H1 (cell line): ENCODE results near the gene PTGDS. TPM values are rescaled to one million over a fixed set of nuclear protein-coding genes. Genes with fewer than 3 reads are reported as not detected.

ENCODE experiments used
- CTCF ChIA-PET: fragments of 300-600 bp; sonication (Branson Sonifier 250); formaldehyde crosslinking; loops from one replicate; lab custom pipeline; 2021; ENCODE audit not compliant: partially characterized antibody; lab: Charles Lee
- POLR2A ChIA-PET: fragments of 300-600 bp; sonication (Branson Sonifier 250); formaldehyde crosslinking; loops from one replicate; lab custom pipeline; 2021; ENCODE audit warnings: inconsistent platforms; ENCODE audit not compliant: partially characterized antibody; lab: Charles Lee
- DNase-seq, 2 experiments: peaks; one replicate each; pipeline versions ENCODE4 v3.0.0 to v3.0.0-alpha.2; 2010 to 2022; ENCODE audit warnings: low spot score in 2 of 2, low read depth in 1 of 2, mixed read lengths in 1 of 2
- FAIRE-seq: peaks from 2 replicates; lab custom pipeline; 2011; peaks lifted over from hg19 to GRCh38; lab: Jason Lieb, UNC
- H2AFZ ChIP-seq: 2 replicates; pipeline ENCODE4 v1.8.1; 2012; ENCODE audit warnings: low read length, inconsistent platforms
- H2AK5ac ChIP-seq: 2 replicates; pipeline ENCODE4 v1.6.1; 2013; ENCODE audit warnings: low read depth, low read length
- H2BK120ac ChIP-seq: replicated peaks from 2 replicates; pipeline ENCODE3; 2013; ENCODE audit warnings: low read depth, low read length, inconsistent platforms
- H2BK12ac ChIP-seq: 2 replicates; pipeline ENCODE4 v1.6.1; 2013; ENCODE audit warnings: low read depth, low read length
- H2BK15ac ChIP-seq: 2 replicates; pipeline ENCODE4 v1.6.1; 2013; ENCODE audit warnings: low read length
- H2BK20ac ChIP-seq: 2 replicates; pipeline ENCODE4 v1.6.1; 2013; ENCODE audit warnings: low read length
- H2BK5ac ChIP-seq: 2 replicates; pipeline ENCODE4 v1.6.1; 2013; ENCODE audit warnings: low read depth, low read length
- H3K14ac ChIP-seq: 2 replicates; pipeline ENCODE4 v1.6.1; 2013; ENCODE audit warnings: inconsistent platforms; ENCODE audit not compliant: insufficient read length
- H3K18ac ChIP-seq: 2 replicates; pipeline ENCODE4 v1.6.1; 2013; ENCODE audit warnings: low read length; ENCODE audit errors: extremely low read depth
- H3K23ac ChIP-seq: 2 replicates; pipeline ENCODE4 v1.6.1; 2013; ENCODE audit warnings: inconsistent platforms; ENCODE audit not compliant: insufficient read length
- H3K23me2 ChIP-seq: 2 replicates; pipeline ENCODE4 v1.6.1; 2013; ENCODE audit warnings: low read depth, low read length
- H3K27ac ChIP-seq: 2 replicates; pipeline ENCODE4 v1.6.1; 2011; ENCODE audit warnings: low read depth, low read length, inconsistent platforms
- H3K27me3 ChIP-seq, 4 experiments: replicated peaks in 1 of 4; 1 replicate in 1 of 4; 2 replicates in 3 of 4; pipeline versions ENCODE4 v1.6.1 to v1.8.1; 2011 to 2013; ENCODE audit warnings: low read length in 3 of 4, mild to moderate bottlenecking in 3 of 4, inconsistent platforms in 2 of 4, mixed read lengths in 2 of 4, moderate library complexity in 1 of 4; ENCODE audit not compliant: control insufficient read depth in 3 of 4, insufficient read depth in 3 of 4; ENCODE audit errors: extremely low read depth in 1 of 4
- H3K36me3 ChIP-seq, 4 experiments: 2 replicates each; pipeline versions ENCODE4 v1.6.1 to v1.8.1; 2011 to 2013; ENCODE audit warnings: mild to moderate bottlenecking in 4 of 4, low read length in 3 of 4, moderate library complexity in 2 of 4, control low read depth in 1 of 4, inconsistent platforms in 1 of 4; ENCODE audit not compliant: insufficient read depth in 4 of 4, control insufficient read depth in 2 of 4
- H3K4ac ChIP-seq: replicated peaks from 2 replicates; pipeline ENCODE3; 2013; ENCODE audit warnings: low read length, low read depth, mixed read lengths, inconsistent platforms; ENCODE audit not compliant: insufficient read length
- H3K4me1 ChIP-seq, 4 experiments: replicated peaks in 1 of 4; 1 replicate in 1 of 4; 2 replicates in 3 of 4; pipeline versions ENCODE4 v1.6.1 to v1.8.1; 2011 to 2013; ENCODE audit warnings: low read length in 3 of 4, inconsistent platforms in 2 of 4, mixed read lengths in 1 of 4; ENCODE audit not compliant: insufficient read depth in 4 of 4, control insufficient read depth in 3 of 4
- H3K4me2 ChIP-seq, 2 experiments: 2 replicates each; pipeline versions ENCODE4 v1.6.1 to v1.8.1; 2011 to 2013; ENCODE audit warnings: low read depth in 2 of 2, low read length in 2 of 2, control low read depth in 1 of 2, inconsistent platforms in 1 of 2, mild to moderate bottlenecking in 1 of 2; ENCODE audit not compliant: insufficient read depth in 1 of 2
- H3K4me3 ChIP-seq, 4 experiments: fragments of 200-600, 300-600 bp in 1 of 4; sonication (generic), shearing (Covaris generic), sonication (Bioruptor Twin) in 1 of 4; 2 replicates each; pipeline versions ENCODE4 v1.5.1 to v1.8.1; 2011 to 2016; ENCODE audit warnings: low read length in 4 of 4, low read depth in 3 of 4, control low read depth in 2 of 4, inconsistent platforms in 2 of 4, mild to moderate bottlenecking in 2 of 4, mixed read lengths in 1 of 4, moderate library complexity in 1 of 4; ENCODE audit not compliant: insufficient read depth in 2 of 4; ENCODE audit errors: extremely low read depth in 1 of 4
- H3K56ac ChIP-seq: replicated peaks from 2 replicates; pipeline ENCODE3; 2013; ENCODE audit warnings: low read depth, mild to moderate bottlenecking, mixed read lengths, low read length, inconsistent platforms; ENCODE audit not compliant: insufficient read length
- H3K79me1 ChIP-seq: 2 replicates; pipeline ENCODE4 v1.6.1; 2013; ENCODE audit warnings: low read depth, low read length, control low read depth
- H3K79me2 ChIP-seq, 2 experiments: 2 replicates each; pipeline versions ENCODE4 v1.6.1 to v1.8.1; 2012 to 2013; ENCODE audit warnings: low read length in 2 of 2, mild to moderate bottlenecking in 2 of 2, inconsistent platforms in 1 of 2; ENCODE audit not compliant: insufficient read depth in 2 of 2, control insufficient read depth in 1 of 2
- H3K9ac ChIP-seq, 4 experiments: replicated peaks in 1 of 4; 1 replicate in 1 of 4; 2 replicates in 3 of 4; pipeline versions ENCODE4 v1.6.1 to v1.8.1; 2011 to 2013; ENCODE audit warnings: low read depth in 3 of 4, low read length in 3 of 4, control low read depth in 2 of 4, mild to moderate bottlenecking in 2 of 4, moderate library complexity in 2 of 4, inconsistent platforms in 1 of 4; ENCODE audit errors: extremely low read depth in 1 of 4
- H3K9me3 ChIP-seq, 2 experiments: 2 replicates each; pipeline versions ENCODE4 v1.6.1 to v1.8.1; 2012 to 2013; ENCODE audit warnings: mild to moderate bottlenecking in 2 of 2, moderate library complexity in 2 of 2, control low read depth in 1 of 2, inconsistent platforms in 1 of 2, low read depth in 1 of 2, low read length in 1 of 2, mixed read lengths in 1 of 2; ENCODE audit not compliant: insufficient read depth in 2 of 2
- H4K20me1 ChIP-seq, 2 experiments: replicated peaks in 1 of 2; 2 replicates each; pipeline versions ENCODE3 to v1.8.1; 2011 to 2013; ENCODE audit warnings: inconsistent platforms in 2 of 2, low read length in 2 of 2, mild to moderate bottlenecking in 1 of 2; ENCODE audit not compliant: insufficient read depth in 2 of 2, control insufficient read depth in 1 of 2
- H4K5ac ChIP-seq: 2 replicates; pipeline ENCODE4 v1.6.1; 2013; ENCODE audit warnings: low read length, low read depth, mixed read lengths, inconsistent platforms; ENCODE audit not compliant: insufficient read length
- H4K8ac ChIP-seq: 2 replicates; pipeline ENCODE4 v1.8.0; 2013; ENCODE audit warnings: mild to moderate bottlenecking, moderate library complexity, low read length, inconsistent platforms; ENCODE audit not compliant: insufficient read depth; ENCODE audit errors: extremely low read depth
- H4K91ac ChIP-seq: replicated peaks from 2 replicates; pipeline ENCODE3; 2013; ENCODE audit warnings: low read length, mixed read lengths, inconsistent platforms; ENCODE audit not compliant: insufficient read length
- CTBP2 ChIP-seq: IDR thresholded peaks from 2 replicates; pipeline ENCODE4 v1.7.0; 2011; ENCODE audit warnings: borderline replicate concordance, mild to moderate bottlenecking, moderate library complexity, mixed read lengths, low read length; ENCODE audit not compliant: insufficient read depth, insufficient read length
- CTCF ChIP-seq, 3 experiments: IDR thresholded peaks; 1 replicate in 2 of 3; 2 replicates in 1 of 3; pipeline versions ENCODE4 v1.5.1 to v1.6.1; 2011; ENCODE audit warnings: low read length in 3 of 3, mild to moderate bottlenecking in 3 of 3, inconsistent platforms in 2 of 3, low read depth in 1 of 3, moderate library complexity in 1 of 3; ENCODE audit not compliant: insufficient read depth in 1 of 3; ENCODE audit errors: control extremely low read depth in 1 of 3
- MAX ChIP-seq: IDR thresholded peaks from 2 replicates; pipeline ENCODE4 v1.6.1; 2012; ENCODE audit warnings: inconsistent platforms
- NRF1 ChIP-seq: IDR thresholded peaks from 2 replicates; pipeline ENCODE4 v1.6.1; 2011; ENCODE audit warnings: mild to moderate bottlenecking, low read depth, low read length, improper control_type of control experiment
- POLR2A ChIP-seq, 2 experiments: IDR thresholded peaks; 1 replicate in 1 of 2; 2 replicates in 1 of 2; pipeline ENCODE4 v1.6.1; 2011; ENCODE audit warnings: low read depth in 2 of 2, low read length in 2 of 2, mild to moderate bottlenecking in 2 of 2; ENCODE audit errors: control extremely low read depth in 1 of 2
- POU5F1 ChIP-seq: IDR thresholded peaks from 2 replicates; pipeline ENCODE4 v1.6.1; 2011; ENCODE audit warnings: low read depth, mild to moderate bottlenecking, low read length, moderate library complexity
- SRF ChIP-seq: IDR thresholded peaks from 2 replicates; pipeline ENCODE4 v1.6.1; 2011; ENCODE audit warnings: mild to moderate bottlenecking, low read depth, low read length, moderate library complexity
- TEAD4 ChIP-seq: IDR thresholded peaks from 2 replicates; pipeline ENCODE4 v1.6.1; 2012; ENCODE audit warnings: low read depth, low read length, inconsistent platforms, mixed read lengths
- USF2 ChIP-seq: IDR thresholded peaks from 2 replicates; pipeline ENCODE4 v1.6.1; 2011; ENCODE audit warnings: low read length, improper control_type of control experiment
- WGBS, 2 experiments: shearing (Covaris generic) in 1 of 2; methylation state at CpG; one replicate each; pipeline versions ENCODE4 v1.1.6 to v1.1.7; 2013 to 2015; ENCODE audit warnings: low lambda C conversion rate in 2 of 2, mixed read lengths in 2 of 2, inconsistent platforms in 1 of 2, low coverage in 1 of 2, missing lambda C conversion rate in 1 of 2; ENCODE audit not compliant: insufficient replicate concordance in 2 of 2, insufficient coverage in 1 of 2, insufficient read length in 1 of 2; ENCODE audit errors: extremely low coverage in 1 of 2, missing lambda C conversion rate in 1 of 2; 5-methylcytosine and 5-hydroxymethylcytosine counted together
- polyA plus RNA-seq, 7 experiments: library from polyadenylated mRNA; depleted of rRNA in 3 of 7; stranded (reverse) in 5 of 7; unstranded in 2 of 7; fragments of >200 nt in 5 of 7; fragments of 200-250 nt in 2 of 7; gene quantifications; 1 replicate in 5 of 7; 2 replicates in 1 of 7; 4 replicates in 1 of 7; pipeline versions ENCODE4 v1.2.1 to v1.2.3, GENCODE V29; 2011 to 2013; ENCODE audit warnings: missing spikeins in 2 of 7, mixed read lengths in 2 of 7
- total RNA-seq: library from RNA; stranded (reverse); fragmentation: NEBNext Ultra II Directional; extraction: Animal tissue kit (Norgen Biotek cat#: 25700); gene quantifications from 2 replicates; pipeline ENCODE4 v1.2.1, GENCODE V29; 2021

The PTGDS gene
- total and polyA plus RNA-seq, 2 of the 8 experiments (the other 6 are each of a cell fraction or from before 2014, with no cell fraction given), result 1.7 to 2.3 TPM

- DNase-seq (no peak), FAIRE-seq (no peak)
- Histone ChIP-seq H4K8ac (no peak overlapping the region), H2BK20ac (no peak overlapping the region), H3K4ac (no peak overlapping the region), H3K36me3 (peaks cover 0 to 2% (median 0%) of the 10 kb centered on the region in 4 experiments; a peak in 1 of 8 replicates), H3K27me3 (peaks cover 0 to 10% (median 7%) of the 10 kb centered on the region in 4 experiments; a peak in 3 of 7 replicates), H2BK5ac (no peak overlapping the region), H2BK12ac (no peak overlapping the region), H3K18ac (no peak overlapping the region), H3K4me3 (no peak overlapping the region), H3K14ac (no peak overlapping the region), H3K79me2 (no peaks in the 10 kb centered on the region), H3K4me1 (peaks cover 0 to 20% (median 11%) of the 10 kb centered on the region in 4 experiments; a peak in 6 of 7 replicates), H3K79me1 (no peaks in the 10 kb centered on the region), H3K56ac (no peak overlapping the region), H2AFZ (no peak overlapping the region), H4K20me1 (peaks cover 0 to 2% of the 10 kb centered on the region in 2 experiments), H3K23me2 (peaks cover 17% of the 10 kb centered on the region), H3K23ac (no peak overlapping the region), H2BK120ac (no peak overlapping the region), H3K4me2 (peak overlapping the region in 1 of 2 experiments; percentile 47; a peak in 1 of 4 replicates), H3K9me3 (peaks cover 6% of the 10 kb centered on the region in 2 experiments; a peak in 2 of 4 replicates), H2BK15ac (no peak overlapping the region), H4K5ac (no peak overlapping the region), H3K9ac (no peak overlapping the region), H2AK5ac (no peak overlapping the region), H3K27ac (no peak overlapping the region), H4K91ac (no peak overlapping the region)
- ChIA-PET CTCF (interaction anchor here (0.6 to 5.6 kb wide), 11 partner anchors 7 to 179 kb away, joined by 3 to 29 read pairs (median 5); partner anchors contain the start of genes ABCA2, FUT7, LCNL1 and PTGDS), POLR2A (interaction anchor here (1.4 kb wide), 2 partner anchors 21 to 147 kb away, joined by 4 to 5 read pairs; no protein-coding TSS in a partner anchor)
- 86% methylated on average over 30 of the region's 30 CpGs; no CpG with 5 or more reads in 1 of the 2 experiments for WGBS, 2 experiments
- no peak for TF ChIP-seq MAX
- TF ChIP-seq CTCF (IDR thresholded peaks at IDR 0.05; ENCODE audit: control extremely low read depth in 1 of 3, insufficient read depth in 1 of 3, low read depth in 1 of 3, low read length in 3 of 3), result no peak
- TF ChIP-seq TEAD4, result no peak
- TF ChIP-seq USF2, result no peak
- TF ChIP-seq CTBP2, result no peak
- TF ChIP-seq SRF, result no peak
- no peak for TF ChIP-seq POU5F1
- TF ChIP-seq NRF1, result no peak
- no peak for TF ChIP-seq POLR2A (IDR thresholded peaks at IDR 0.05; ENCODE audit: control extremely low read depth in 1 of 2, low read depth in 2 of 2, low read length in 2 of 2)
These were observed 18.1 kb downstream of the PTGDS start for GRCh38 chr9:136995362-136995761.
